Measurements from ENCODE around the gene OR3A1. TPM values are rescaled to one million over a fixed set of nuclear protein-coding genes. Genes with fewer than 3 reads are reported as not detected.

The OR3A1 gene
- total and polyA plus RNA-seq, 2 of the 8 experiments (the other 6 are each of a cell fraction or from before 2014, with no cell fraction given): not detected

GRCh38 chr17:3318336-3318735, 20.2 kb upstream of the OR3A1 start:
- no peak overlapping the region for H3K4me3 ChIP-seq (ENCODE audit: extremely low read depth in 1 of 4, insufficient read depth in 2 of 4, low read depth in 3 of 4, low read length in 4 of 4)
- DNase-seq (ENCODE audit: low read depth in 1 of 2, low spot score in 2 of 2): no peak
- CTCF ChIA-PET (ENCODE audit: partially characterized antibody): no interaction called here
- TF ChIP-seq HDAC2 (IDR thresholded peaks at IDR 0.05; ENCODE audit: borderline replicate concordance in 1 of 2, low read depth in 2 of 2, low read length in 2 of 2) (no peak), CBX5 (IDR thresholded peaks at IDR 0.05; ENCODE audit: low read depth, low read length) (no peak), BACH1 (IDR thresholded peaks at IDR 0.05; ENCODE audit: low read length) (no peak), RAD21 (IDR thresholded peaks at IDR 0.05 in 1 of 2, conservative IDR thresholded peaks at IDR 0.05 in 1 of 2; ENCODE audit: low read depth in 2 of 2, low read length in 2 of 2) (no peak), TAF1 (IDR thresholded peaks at IDR 0.05; ENCODE audit: low read depth, low read length) (no peak), SIRT6 (IDR thresholded peaks at IDR 0.05; ENCODE audit: low read length) (no peak), CEBPB (IDR thresholded peaks at IDR 0.05; ENCODE audit: low read depth, low read length) (no peak), SAP30 (IDR thresholded peaks at IDR 0.05; ENCODE audit: insufficient read depth, insufficient replicate concordance, low read length) (no peak), NRF1 (IDR thresholded peaks at IDR 0.05; ENCODE audit: low read depth, low read length) (no peak), KDM4A (IDR thresholded peaks at IDR 0.05; ENCODE audit: low read depth, low read length, severe bottlenecking) (no peak), KDM5A (IDR thresholded peaks at IDR 0.05; ENCODE audit: low read length) (no peak), JUND (IDR thresholded peaks at IDR 0.05; ENCODE audit: low read length) (no peak)
- TF ChIP-seq, protein P1, sequence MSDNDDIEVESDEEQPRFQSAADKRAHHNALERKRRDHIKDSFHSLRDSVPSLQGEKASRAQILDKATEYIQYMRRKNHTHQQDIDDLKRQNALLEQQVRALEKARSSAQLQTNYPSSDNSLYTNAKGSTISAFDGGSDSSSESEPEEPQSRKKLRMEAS (IDR thresholded peaks at IDR 0.05): no peak
- TF ChIP-seq, protein P2, sequence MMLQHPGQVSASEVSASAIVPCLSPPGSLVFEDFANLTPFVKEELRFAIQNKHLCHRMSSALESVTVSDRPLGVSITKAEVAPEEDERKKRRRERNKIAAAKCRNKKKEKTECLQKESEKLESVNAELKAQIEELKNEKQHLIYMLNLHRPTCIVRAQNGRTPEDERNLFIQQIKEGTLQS (IDR thresholded peaks at IDR 0.05; ENCODE audit: insufficient read depth, low read depth, low read length): no peak

More at GRCh38 chr17:3318336-3318735, 20.2 kb upstream of the OR3A1 start:
- H3K79me1 ChIP-seq (ENCODE audit: low read depth, low read length): no peaks in the 10 kb centered on the region
- H3K18ac ChIP-seq (ENCODE audit: extremely low read depth, low read length): no peak overlapping the region
- H3K56ac ChIP-seq (replicated peaks; ENCODE audit: insufficient read length, low read depth, low read length): no peak overlapping the region
- FAIRE-seq: no peak
- no peak overlapping the region for H2BK5ac ChIP-seq (ENCODE audit: low read depth, low read length)
- no peaks in the 10 kb centered on the region for H4K20me1 ChIP-seq (replicated peaks in 1 of 2; ENCODE audit: control insufficient read depth in 1 of 2, insufficient read depth in 2 of 2, low read length in 2 of 2)
- H3K4me2 ChIP-seq (ENCODE audit: insufficient read depth in 1 of 2, low read depth in 2 of 2, low read length in 2 of 2): no peak overlapping the region
- no peak overlapping the region for H2BK120ac ChIP-seq (replicated peaks; ENCODE audit: low read depth, low read length)
- H3K27ac ChIP-seq (ENCODE audit: low read depth, low read length): no peak overlapping the region
- H3K9me3 ChIP-seq (ENCODE audit: insufficient read depth in 2 of 2, low read depth in 1 of 2, low read length in 1 of 2): peaks cover 15 to 24% of the 10 kb centered on the region in 2 experiments; a peak in 3 of 4 replicates
- no peak overlapping the region for H2AK5ac ChIP-seq (ENCODE audit: low read depth, low read length)
- H3K23me2 ChIP-seq (ENCODE audit: low read depth, low read length): no peaks in the 10 kb centered on the region
- H2AFZ ChIP-seq (ENCODE audit: low read length): no peak overlapping the region
- no peak overlapping the region for H3K4ac ChIP-seq (replicated peaks; ENCODE audit: insufficient read length, low read depth, low read length)
- no peaks in the 10 kb centered on the region for H3K36me3 ChIP-seq (ENCODE audit: control insufficient read depth in 2 of 4, insufficient read depth in 4 of 4, low read length in 3 of 4)
- no peak overlapping the region for H3K9ac ChIP-seq (replicated peaks in 1 of 4; ENCODE audit: extremely low read depth in 1 of 4, low read depth in 3 of 4, low read length in 3 of 4)
- no peak overlapping the region for H2BK20ac ChIP-seq (ENCODE audit: low read length)
- no peak overlapping the region for H4K8ac ChIP-seq (ENCODE audit: extremely low read depth, insufficient read depth, low read length)
- no peaks in the 10 kb centered on the region for H3K27me3 ChIP-seq (replicated peaks in 1 of 4; ENCODE audit: control insufficient read depth in 3 of 4, extremely low read depth in 1 of 4, insufficient read depth in 3 of 4, low read length in 3 of 4)
- H2BK12ac ChIP-seq (ENCODE audit: low read depth, low read length): no peak overlapping the region
- H3K79me2 ChIP-seq (ENCODE audit: control insufficient read depth in 1 of 2, insufficient read depth in 2 of 2, low read length in 2 of 2): no peaks in the 10 kb centered on the region
- H4K91ac ChIP-seq (replicated peaks; ENCODE audit: insufficient read length, low read length): no peak overlapping the region
- no peak overlapping the region for H3K14ac ChIP-seq (ENCODE audit: insufficient read length)
- H3K23ac ChIP-seq (ENCODE audit: insufficient read length): no peak overlapping the region
- no peak overlapping the region for H2BK15ac ChIP-seq (ENCODE audit: low read length)
- H3K4me1 ChIP-seq (replicated peaks in 1 of 4; ENCODE audit: control insufficient read depth in 3 of 4, insufficient read depth in 4 of 4, low read length in 3 of 4): no peaks in the 10 kb centered on the region
- H4K5ac ChIP-seq (ENCODE audit: insufficient read length, low read depth, low read length): no peak overlapping the region
- POLR2A ChIA-PET (ENCODE audit: partially characterized antibody): no interaction called here
- 78% methylated on average over 5 of the region's 5 CpGs; no CpG with 5 or more reads in 1 of the 2 experiments for WGBS, 2 experiments (ENCODE audit: extremely low coverage in 1 of 2, insufficient coverage in 1 of 2, insufficient read length in 1 of 2, insufficient replicate concordance in 2 of 2, low coverage in 1 of 2, low lambda C conversion rate in 2 of 2, missing lambda C conversion rate in 1 of 2)

All from H1 (cell line).